Loucy (cell line): ENCODE data around the gene ASCL2.

Experiments used
- EZH2phosphoT487 ChIP-seq: fragments of 200-600 bp; IDR thresholded peaks from 2 replicates; pipeline ENCODE4 v1.6.1; 2018; ENCODE audit warnings: antibody characterized with exemption, mild to moderate bottlenecking, moderate library complexity, borderline replicate concordance
- TF ChIP-seq, protein P1 (sequence below): fragments of 200-600 bp; sonication (generic); conservative IDR thresholded peaks from 2 replicates; pipeline ENCODE4 v1.5.1; 2014; ENCODE audit warnings: mild to moderate bottlenecking, antibody characterized with exemption, low read length

DNA sequence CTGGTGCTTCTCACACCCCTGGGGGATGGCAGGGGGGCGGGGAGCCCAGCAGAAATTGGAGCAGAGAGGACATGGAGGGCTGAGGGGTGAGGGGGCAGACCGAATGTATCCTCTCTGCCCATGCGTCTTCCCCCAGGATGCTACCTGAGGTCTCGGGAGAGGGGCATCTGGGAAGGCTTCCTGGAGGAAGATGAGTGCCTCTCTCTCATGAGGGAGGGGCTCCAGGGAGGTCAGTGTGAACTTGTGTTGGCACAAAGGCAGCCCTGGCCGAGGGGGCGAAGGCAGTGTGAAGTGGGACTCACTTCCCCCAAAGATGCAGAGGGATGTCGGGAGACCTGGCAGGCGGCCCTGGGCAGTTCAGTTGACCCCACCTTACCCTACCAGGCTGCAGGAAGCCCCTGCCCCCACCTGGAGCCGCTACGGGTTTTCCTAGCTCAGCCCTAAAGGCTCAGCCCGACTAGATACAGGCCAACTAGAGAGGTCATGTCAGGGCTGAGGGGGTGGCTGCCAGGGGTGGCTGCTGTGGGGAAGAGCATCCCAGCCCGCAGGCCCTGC lies 10.4 kb downstream of the ASCL2 start:
- TF ChIP-seq, protein P1, sequence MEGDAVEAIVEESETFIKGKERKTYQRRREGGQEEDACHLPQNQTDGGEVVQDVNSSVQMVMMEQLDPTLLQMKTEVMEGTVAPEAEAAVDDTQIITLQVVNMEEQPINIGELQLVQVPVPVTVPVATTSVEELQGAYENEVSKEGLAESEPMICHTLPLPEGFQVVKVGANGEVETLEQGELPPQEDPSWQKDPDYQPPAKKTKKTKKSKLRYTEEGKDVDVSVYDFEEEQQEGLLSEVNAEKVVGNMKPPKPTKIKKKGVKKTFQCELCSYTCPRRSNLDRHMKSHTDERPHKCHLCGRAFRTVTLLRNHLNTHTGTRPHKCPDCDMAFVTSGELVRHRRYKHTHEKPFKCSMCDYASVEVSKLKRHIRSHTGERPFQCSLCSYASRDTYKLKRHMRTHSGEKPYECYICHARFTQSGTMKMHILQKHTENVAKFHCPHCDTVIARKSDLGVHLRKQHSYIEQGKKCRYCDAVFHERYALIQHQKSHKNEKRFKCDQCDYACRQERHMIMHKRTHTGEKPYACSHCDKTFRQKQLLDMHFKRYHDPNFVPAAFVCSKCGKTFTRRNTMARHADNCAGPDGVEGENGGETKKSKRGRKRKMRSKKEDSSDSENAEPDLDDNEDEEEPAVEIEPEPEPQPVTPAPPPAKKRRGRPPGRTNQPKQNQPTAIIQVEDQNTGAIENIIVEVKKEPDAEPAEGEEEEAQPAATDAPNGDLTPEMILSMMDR, result no peak
- TF ChIP-seq EZH2phosphoT487, result no peak
